Osteocyte (in vitro differentiated cells): Measurements from ENCODE around the gene ASS1. TPM values are rescaled to one million over a fixed set of nuclear protein-coding genes. Genes with fewer than 3 reads are reported as not detected.

Experiments
- DNase-seq: peaks from one replicate; pipeline ENCODE4 v3.0.0; 2021; ENCODE audit warnings: mixed read lengths; ENCODE audit not compliant: unreplicated experiment; ENCODE audit errors: extremely low spot score
- H3K27ac Mint-ChIP-seq: one replicate; pipeline ENCODE4 v1.8.0; 2021; ENCODE audit warnings: mild to moderate bottlenecking, mixed read lengths; ENCODE audit not compliant: unreplicated experiment
- H3K27me3 Mint-ChIP-seq: one replicate; pipeline ENCODE4 v1.8.0; 2021; ENCODE audit warnings: mixed read lengths; ENCODE audit not compliant: unreplicated experiment
- H3K36me3 Mint-ChIP-seq: one replicate; pipeline ENCODE4 v1.8.0; 2021; ENCODE audit warnings: mixed read lengths; ENCODE audit not compliant: unreplicated experiment
- H3K4me1 Mint-ChIP-seq: one replicate; pipeline ENCODE4 v1.8.0; 2021; ENCODE audit warnings: mixed read lengths; ENCODE audit not compliant: unreplicated experiment
- H3K4me3 Mint-ChIP-seq: one replicate; pipeline ENCODE4 v1.8.0; 2021; ENCODE audit warnings: mild to moderate bottlenecking, moderate library complexity, mixed read lengths; ENCODE audit not compliant: unreplicated experiment
- H3K9me3 Mint-ChIP-seq: one replicate; pipeline ENCODE4 v1.8.0; 2021; ENCODE audit warnings: mixed read lengths; ENCODE audit not compliant: unreplicated experiment
- total RNA-seq: library from RNA; stranded (reverse); gene quantifications from 2 replicates; pipeline ENCODE4 v1.2.1, GENCODE V29; 2021
- TF ChIP-seq, protein P1 (sequence below): fragments of 200-600 bp; sonication (generic); IDR thresholded peaks from 2 replicates; pipeline ENCODE4 v1.5.0; 2021; ENCODE audit warnings: antibody characterized with exemption, mild to moderate bottlenecking, moderate library complexity

The ASS1 gene
- total RNA-seq, 1 donor from 2014 or later, result 219 TPM

DNA sequence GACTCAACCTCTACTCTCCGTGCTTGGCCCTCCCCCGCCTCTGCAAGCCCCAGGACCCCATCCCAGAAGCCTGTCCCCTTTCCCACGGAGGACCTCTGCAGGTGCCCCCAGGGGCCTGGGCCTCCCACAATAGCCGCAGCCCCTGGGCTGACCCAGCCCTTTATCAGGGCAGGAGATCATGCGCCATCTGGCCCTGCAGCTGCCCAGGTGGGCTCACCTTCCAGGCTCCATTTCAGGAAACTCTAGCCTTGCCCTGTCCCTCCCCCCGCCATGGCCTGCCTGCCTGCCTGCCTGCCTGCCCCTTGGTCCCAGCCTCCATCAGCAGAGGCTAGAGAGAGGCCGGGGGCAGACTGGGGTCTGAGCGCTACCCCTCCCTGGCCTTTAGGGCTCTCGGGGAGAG is 48.7 kb downstream of the ASS1 start:
- Mint-ChIP-seq H3K4me1 (no peaks in the 10 kb centered on the region), H3K27ac (no peak overlapping the region), H3K9me3 (peaks cover 8% of the 10 kb centered on the region)

GRCh38 chr9:130495067-130495466 is 50.3 kb downstream of the ASS1 start:
- Mint-ChIP-seq H3K4me3 (no peak overlapping the region), H3K27me3 (no peaks in the 10 kb centered on the region)

More for the DNA sequence above, 48.7 kb downstream of the ASS1 start:
- Mint-ChIP-seq H3K36me3 (peaks cover 42% of the 10 kb centered on the region), H3K4me3 (no peak overlapping the region), H3K27me3 (no peaks in the 10 kb centered on the region)
- TF ChIP-seq, protein P1, sequence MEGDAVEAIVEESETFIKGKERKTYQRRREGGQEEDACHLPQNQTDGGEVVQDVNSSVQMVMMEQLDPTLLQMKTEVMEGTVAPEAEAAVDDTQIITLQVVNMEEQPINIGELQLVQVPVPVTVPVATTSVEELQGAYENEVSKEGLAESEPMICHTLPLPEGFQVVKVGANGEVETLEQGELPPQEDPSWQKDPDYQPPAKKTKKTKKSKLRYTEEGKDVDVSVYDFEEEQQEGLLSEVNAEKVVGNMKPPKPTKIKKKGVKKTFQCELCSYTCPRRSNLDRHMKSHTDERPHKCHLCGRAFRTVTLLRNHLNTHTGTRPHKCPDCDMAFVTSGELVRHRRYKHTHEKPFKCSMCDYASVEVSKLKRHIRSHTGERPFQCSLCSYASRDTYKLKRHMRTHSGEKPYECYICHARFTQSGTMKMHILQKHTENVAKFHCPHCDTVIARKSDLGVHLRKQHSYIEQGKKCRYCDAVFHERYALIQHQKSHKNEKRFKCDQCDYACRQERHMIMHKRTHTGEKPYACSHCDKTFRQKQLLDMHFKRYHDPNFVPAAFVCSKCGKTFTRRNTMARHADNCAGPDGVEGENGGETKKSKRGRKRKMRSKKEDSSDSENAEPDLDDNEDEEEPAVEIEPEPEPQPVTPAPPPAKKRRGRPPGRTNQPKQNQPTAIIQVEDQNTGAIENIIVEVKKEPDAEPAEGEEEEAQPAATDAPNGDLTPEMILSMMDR, result no peak
- DNase-seq, result no peak

GRCh38 chr9:130497139-130497538 is 52.4 kb downstream of the ASS1 start:
- TF ChIP-seq, protein P1, result no peak
- Mint-ChIP-seq H3K4me3 (no peak overlapping the region), H3K9me3 (peaks cover 8% of the 10 kb centered on the region), H3K4me1 (no peaks in the 10 kb centered on the region), H3K36me3 (peaks cover 42% of the 10 kb centered on the region), H3K27me3 (no peaks in the 10 kb centered on the region), H3K27ac (no peak overlapping the region)
- no peak for DNase-seq

More at GRCh38 chr9:130495067-130495466, 50.3 kb downstream of the ASS1 start:
- Mint-ChIP-seq H3K9me3 (peaks cover 8% of the 10 kb centered on the region), H3K36me3 (peaks cover 40% of the 10 kb centered on the region), H3K27ac (no peak overlapping the region), H3K4me1 (no peaks in the 10 kb centered on the region)
- TF ChIP-seq, protein P1, result no peak
- no peak for DNase-seq

GRCh38 chr9:130498298-130498917 is 53.6 kb downstream of the ASS1 start:
- H3K9me3 Mint-ChIP-seq, result peaks cover 8% of the 10 kb centered on the region
- H3K4me1 Mint-ChIP-seq, result no peaks in the 10 kb centered on the region

GRCh38 chr9:130498918-130499698 is 54.3 kb downstream of the ASS1 start:
- H3K4me3 Mint-ChIP-seq, result no peak overlapping the region
- TF ChIP-seq, protein P1, result no peak
- no peak for DNase-seq
- peaks cover 8% of the 10 kb centered on the region for H3K9me3 Mint-ChIP-seq
- H3K27ac Mint-ChIP-seq, result no peak overlapping the region
- H3K27me3 Mint-ChIP-seq, result no peaks in the 10 kb centered on the region
- no peaks in the 10 kb centered on the region for H3K4me1 Mint-ChIP-seq
- H3K36me3 Mint-ChIP-seq, result peaks cover 42% of the 10 kb centered on the region

More at GRCh38 chr9:130498298-130498917, 53.6 kb downstream of the ASS1 start:
- no peak overlapping the region for H3K4me3 Mint-ChIP-seq
- peaks cover 42% of the 10 kb centered on the region for H3K36me3 Mint-ChIP-seq
- H3K27ac Mint-ChIP-seq, result no peak overlapping the region
- H3K27me3 Mint-ChIP-seq, result no peaks in the 10 kb centered on the region
- DNase-seq, result no peak
- TF ChIP-seq, protein P1, result no peak
